HG03135 (cell line): ENCODE measurements around the gene DNAJC11.
"Not testable (repeated sequence)": the region's sequence is repeated elsewhere in the genome, so short reads cannot be mapped to it uniquely, and the experiment has no call there.

Experiments
- ATAC-seq: cut with Tn5 transposase; IDR thresholded peaks from one replicate; pipeline ENCODE4 v1.9.1; 2021; ENCODE audit warnings: mild to moderate bottlenecking, moderate library complexity; ENCODE audit not compliant: unreplicated experiment

Gene DNAJC11

GRCh38 chr1:6602669-6603237 is 98.9 kb downstream of the DNAJC11 start, which contains the start of gene KLHL21:
TSS of gene KLHL21 (minus strand) at chr1:6602869. CDS start at chr1:6602817, 52 bp downstream.
- ATAC-seq: peak; percentile 50

- ATAC-seq: peak; percentile 35
Measured at GRCh38 chr1:6601923-6602668, 99.5 kb downstream of the DNAJC11 start.

GRCh38 chr1:6601049-6601922 is 100.3 kb downstream of the DNAJC11 start:
- peak; percentile 28 for ATAC-seq

GRCh38 chr1:6600410-6601048 is 101.1 kb downstream of the DNAJC11 start:
- ATAC-seq: no peak

GRCh38 chr1:6599991-6600390 is 101.6 kb downstream of the DNAJC11 start:
- ATAC-seq: not testable (repeated sequence)

GRCh38 chr1:6599141-6599975 is 102.3 kb downstream of the DNAJC11 start:
- no peak for ATAC-seq

GRCh38 chr1:6597777-6598131 is 103.9 kb downstream of the DNAJC11 start:
- ATAC-seq: no peak

GRCh38 chr1:6596886-6597776 is 104.5 kb downstream of the DNAJC11 start:
- no peak for ATAC-seq

- ATAC-seq: no peak
Measured at GRCh38 chr1:6596351-6596750, 105.3 kb downstream of the DNAJC11 start.

GRCh38 chr1:6594977-6595740 is 106.5 kb downstream of the DNAJC11 start:
- ATAC-seq: no peak

- ATAC-seq: no peak
Measured at GRCh38 chr1:6593810-6594209, 107.8 kb downstream of the DNAJC11 start.

GRCh38 chr1:6592865-6593593 is 108.6 kb downstream of the DNAJC11 start:
- no peak for ATAC-seq

- no peak for ATAC-seq
Measured at GRCh38 chr1:6592441-6592840, 109.2 kb downstream of the DNAJC11 start.

GRCh38 chr1:6591644-6592043 is 110.0 kb downstream of the DNAJC11 start:
- no peak for ATAC-seq

- no peak for ATAC-seq
Measured at GRCh38 chr1:6591222-6591621, 110.4 kb downstream of the DNAJC11 start.

GRCh38 chr1:6590046-6590445 is 111.6 kb downstream of the DNAJC11 start:
- ATAC-seq: no peak

GRCh38 chr1:6588893-6589520 is 112.6 kb downstream of the DNAJC11 start:
- ATAC-seq: no peak
